Measurements from ENCODE around the gene MMP24. TPM values are rescaled to one million over a fixed set of nuclear protein-coding genes. Genes with fewer than 3 reads are reported as not detected.

MMP24 gene
- total and polyA plus RNA-seq, 2 experiments from 2014 or later = 0.69 to 1.2 TPM

GRCh38 chr20:35326021-35326739, 99.7 kb downstream of the MMP24 start:
- Histone ChIP-seq H3K27ac (peak overlapping the region; percentile 95), H3K4me1 (ENCODE audit: insufficient read depth) (peaks cover 37% of the 10 kb centered on the region)
- 71% methylated on average over 11 of the region's 11 CpGs for WGBS (ENCODE audit: low lambda C conversion rate, missing lambda C conversion rate)

More at GRCh38 chr20:35326021-35326739, 99.7 kb downstream of the MMP24 start:
- Histone ChIP-seq H3K79me2 (no peaks in the 10 kb centered on the region), H4K20me1 (ENCODE audit: insufficient read depth, poor library complexity, severe bottlenecking) (no peaks in the 10 kb centered on the region), H3K27me3 (no peaks in the 10 kb centered on the region), H2AFZ (no peak overlapping the region), H3K4me2 (peak overlapping the region; percentile 27), H3K36me3 (replicated peaks; ENCODE audit: insufficient read depth, low read depth) (no peaks in the 10 kb centered on the region), H3K9me3 (ENCODE audit: low read depth) (no peaks in the 10 kb centered on the region), H3K4me3 (no peak overlapping the region), H3K9me2 (replicated peaks; ENCODE audit: insufficient read depth) (no peaks in the 10 kb centered on the region)
- DNase-seq (ENCODE audit: low spot score) = peak; percentile 47
- TF ChIP-seq EZH2 (IDR thresholded peaks at IDR 0.05; ENCODE audit: borderline replicate concordance) = no peak
- no peak for TF ChIP-seq CTCF (IDR thresholded peaks at IDR 0.05; ENCODE audit: poor library complexity)
- no peak for TF ChIP-seq EZH2phosphoT487 (IDR thresholded peaks at IDR 0.05; ENCODE audit: low read depth, severe bottlenecking, unreplicated experiment)

Small RNA genes within 50 kb of the gene (small RNA-seq; reads per million reads assigned to genes)
- not detected for gene MT1P3
- not detected for gene RNA5SP483

Other genes starting within 250 kb of the MMP24 start
- 81.0 and 88.6 TPM in 2 replicates for gene TRPC4AP, start 133.9 kb upstream of the MMP24 start, total RNA-seq
- 94.9 and 102 TPM in 2 replicates for gene TRPC4AP, start 133.9 kb upstream of the MMP24 start, polyA plus RNA-seq
- gene EDEM2, start 79.4 kb upstream of the MMP24 start, total RNA-seq = 24.7 and 27.4 TPM in 2 replicates
- gene EDEM2, start 79.4 kb upstream of the MMP24 start, polyA plus RNA-seq = 38.3 and 40.8 TPM in 2 replicates
- gene PROCR, start 54.6 kb upstream of the MMP24 start, total RNA-seq = 7.5 and 7.7 TPM in 2 replicates
- 9.0 and 14.1 TPM in 2 replicates for gene PROCR, start 54.6 kb upstream of the MMP24 start, polyA plus RNA-seq
- 16.9 and 19.0 TPM in 2 replicates for gene MMP24OS, start 51.4 kb downstream of the MMP24 start, total RNA-seq
- gene MMP24OS, start 51.4 kb downstream of the MMP24 start, polyA plus RNA-seq = 58.5 and 60.1 TPM in 2 replicates
- 108 and 112 TPM in 2 replicates for gene EIF6, start 58.1 kb downstream of the MMP24 start, total RNA-seq
- 207 and 230 TPM in 2 replicates for gene EIF6, start 58.1 kb downstream of the MMP24 start, polyA plus RNA-seq
- not detected in 2 replicates for gene FAM83C, start 65.7 kb downstream of the MMP24 start, total RNA-seq
- gene FAM83C, start 65.7 kb downstream of the MMP24 start, polyA plus RNA-seq = 0.10 TPM in 1 of 2 replicates, not detected in the other
- 28.2 and 31.8 TPM in 2 replicates for gene UQCC1, start 185.3 kb downstream of the MMP24 start, total RNA-seq
- gene UQCC1, start 185.3 kb downstream of the MMP24 start, polyA plus RNA-seq = 33.1 and 38.8 TPM in 2 replicates
- gene GDF5, start 211.5 kb downstream of the MMP24 start, total RNA-seq = 1.0 and 1.6 TPM in 2 replicates
- 2.0 and 2.7 TPM in 2 replicates for gene GDF5, start 211.5 kb downstream of the MMP24 start, polyA plus RNA-seq
- gene CEP250, start 228.9 kb downstream of the MMP24 start, total RNA-seq = 9.6 and 12.4 TPM in 2 replicates
- 18.5 and 23.4 TPM in 2 replicates for gene CEP250, start 228.9 kb downstream of the MMP24 start, polyA plus RNA-seq